ENCODE data around the gene RPRD1B.

The RPRD1B gene

DNA sequence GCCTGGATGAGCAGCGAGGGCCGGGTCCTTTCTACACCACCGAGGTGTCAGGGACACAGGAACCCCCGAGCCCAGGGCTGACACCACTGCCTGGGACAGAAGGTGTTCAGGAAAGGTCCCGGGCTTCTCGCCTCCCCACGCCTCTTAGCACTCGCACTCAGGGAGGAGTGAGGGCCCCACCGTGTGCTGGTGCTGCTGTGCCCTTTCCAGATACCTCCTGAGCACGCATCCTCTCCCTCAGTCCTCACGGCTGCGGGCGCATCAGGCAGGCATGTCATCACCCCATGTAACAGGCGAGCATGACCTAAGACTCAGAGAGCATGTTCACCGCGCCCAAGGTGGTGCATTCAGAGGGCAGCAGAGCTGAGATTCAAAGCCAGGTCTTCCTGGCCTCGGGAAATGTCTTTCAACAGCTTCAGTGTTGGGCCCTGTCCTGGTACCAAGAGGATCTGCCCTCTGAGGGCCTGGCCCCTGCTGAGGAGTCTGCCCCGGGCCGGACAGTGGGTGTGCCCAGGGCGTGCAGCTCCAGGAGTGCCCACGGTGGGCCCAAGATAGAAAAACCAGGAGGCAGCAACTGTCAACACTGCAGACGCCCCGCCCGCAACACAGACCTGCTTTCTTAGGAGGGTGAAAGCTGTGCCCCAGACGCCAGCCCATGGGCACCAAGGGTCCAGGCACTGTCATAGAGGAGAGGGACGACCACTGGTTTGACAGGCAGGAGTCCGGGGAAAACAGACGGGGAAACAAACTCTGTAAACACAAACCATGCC, 102.3 kb downstream of the RPRD1B start:
- DNase-seq, result no peak

DNA sequence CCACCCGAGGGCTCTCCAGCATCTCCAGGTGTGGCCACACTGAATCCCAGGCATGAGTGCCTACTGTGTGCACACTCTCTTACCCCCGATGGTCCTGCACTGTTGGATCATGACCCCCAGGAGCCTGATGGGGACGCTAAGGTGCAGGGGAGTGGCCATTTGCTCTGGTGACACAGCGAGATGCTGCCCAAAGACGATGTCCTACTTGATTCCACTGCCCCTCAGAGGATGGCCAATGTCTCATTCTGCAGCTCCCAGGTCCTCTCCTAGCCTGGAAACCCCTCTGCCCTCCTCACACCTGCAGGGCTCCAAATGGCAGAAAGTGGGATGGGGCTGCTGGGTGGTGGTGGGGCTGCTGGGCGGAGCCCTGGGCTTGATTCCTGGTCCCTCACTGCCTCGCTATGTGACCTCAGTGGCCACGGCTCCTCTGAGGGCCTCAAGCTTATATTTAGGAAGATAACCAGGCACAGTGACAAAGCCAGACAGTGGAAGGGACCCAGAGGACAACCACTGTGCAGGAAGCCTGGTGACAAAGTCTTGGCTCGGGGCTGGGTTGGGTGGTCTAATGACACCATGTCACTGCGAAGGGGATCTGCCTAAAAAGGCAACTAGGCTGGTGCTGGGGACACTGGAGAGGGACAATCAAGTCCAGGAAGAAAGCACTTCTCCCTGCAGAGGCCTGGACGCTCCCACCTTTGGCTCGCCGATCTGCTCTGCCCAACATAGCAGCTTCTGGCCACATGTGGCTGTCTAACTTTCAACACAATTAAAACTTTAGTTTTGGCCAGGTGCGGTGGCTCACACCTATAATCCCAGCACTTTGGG, 103.1 kb downstream of the RPRD1B start:
- DNase-seq, result no peak

DNA sequence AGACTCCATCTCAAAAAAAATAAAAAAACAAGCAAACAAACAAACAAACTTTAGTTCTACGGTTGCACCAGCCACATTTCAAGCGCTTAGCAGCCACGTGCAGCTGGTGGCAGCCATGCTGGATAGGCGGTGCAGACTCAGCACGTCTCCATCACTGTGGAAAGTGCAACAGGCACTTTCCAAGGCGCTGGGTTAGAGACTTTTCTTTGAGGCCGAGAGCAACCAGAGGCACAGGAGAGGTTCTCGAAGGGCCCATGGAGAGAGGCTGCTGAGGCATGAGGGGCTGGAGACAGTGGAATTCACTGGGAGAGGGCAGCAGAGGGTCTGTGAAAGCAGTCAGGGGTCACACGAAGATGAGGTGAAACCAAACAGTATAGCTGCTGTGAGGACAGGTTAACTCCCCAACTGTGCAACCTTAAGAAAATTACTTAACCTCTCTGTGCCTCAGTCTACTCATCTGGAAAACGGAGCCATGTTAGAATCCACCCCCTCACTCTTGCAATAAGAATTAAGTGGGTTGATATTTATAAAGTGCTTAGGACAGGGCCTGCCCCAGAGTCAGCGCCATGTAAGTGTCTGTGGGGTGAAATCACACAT, 104.0 kb downstream of the RPRD1B start:
- DNase-seq, result no peak

DNA sequence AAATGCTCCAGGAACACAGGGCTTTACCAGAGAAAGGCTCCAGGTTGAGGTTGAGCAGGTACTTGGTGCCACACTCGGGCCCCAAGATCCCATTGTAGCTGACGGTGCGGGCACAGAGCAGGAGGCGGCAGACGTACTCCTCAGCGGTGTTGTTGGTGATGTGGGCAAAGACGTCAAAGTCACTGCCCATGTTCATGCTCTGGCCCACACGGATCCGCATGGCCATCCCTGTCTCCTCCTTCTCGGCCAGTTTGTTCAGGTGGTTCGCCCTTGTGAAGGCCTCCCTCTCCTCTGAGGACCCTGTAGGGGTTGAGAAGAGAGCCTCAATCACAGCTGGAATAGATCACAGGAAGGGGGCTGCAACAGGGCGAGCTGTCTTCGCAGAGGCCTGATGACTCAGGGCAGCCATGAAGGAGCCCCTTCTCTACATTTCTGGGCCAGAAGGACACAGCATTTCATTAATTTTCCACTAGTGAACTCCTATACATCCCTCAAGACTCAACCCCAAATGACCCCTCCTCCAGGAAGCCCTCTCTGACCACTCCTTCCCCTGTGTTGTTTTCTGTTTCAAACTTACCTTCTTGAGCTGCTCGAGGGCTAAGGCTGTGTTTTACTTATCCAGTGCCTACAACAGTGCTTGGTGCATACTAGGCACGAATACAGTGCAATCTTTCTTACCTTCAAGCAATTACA, 104.7 kb downstream of the RPRD1B start:
- DNase-seq, result no peak

DNA sequence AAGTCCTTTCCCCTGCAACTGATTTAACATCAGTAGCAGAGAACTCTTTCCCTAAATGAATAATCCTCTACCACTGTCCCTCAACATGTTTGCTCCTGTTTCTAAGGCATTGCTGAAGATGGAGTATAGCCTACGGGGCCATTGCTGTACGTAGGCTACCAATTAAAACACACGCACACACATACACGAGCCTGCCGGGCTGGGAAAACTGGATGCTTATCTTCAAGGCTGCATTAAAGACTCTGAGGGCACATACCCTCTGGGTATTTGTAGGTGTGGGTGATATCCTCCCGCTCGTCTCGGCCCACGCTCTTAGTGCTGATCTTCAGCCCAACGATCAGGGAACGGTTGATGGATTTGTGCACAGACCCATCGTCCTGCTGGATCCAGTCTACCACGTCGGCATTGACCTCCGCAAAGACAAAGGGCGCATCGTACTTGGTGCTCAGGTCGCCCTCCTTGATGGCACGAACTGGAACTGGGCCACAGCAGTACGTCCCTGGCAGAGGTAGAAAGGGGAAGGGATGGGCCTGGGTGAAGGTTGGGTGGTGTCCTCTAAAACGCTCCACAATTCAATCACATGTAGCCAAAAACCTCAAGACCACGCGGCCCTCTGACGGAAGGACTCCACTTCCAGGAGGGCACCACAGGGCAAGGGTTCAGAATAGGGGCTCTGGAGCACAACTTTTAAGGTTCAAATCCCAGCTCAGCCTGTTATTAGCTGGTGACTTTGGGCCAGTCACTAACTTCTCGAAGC, 105.8 kb downstream of the RPRD1B start:
- DNase-seq, result no peak

DNA sequence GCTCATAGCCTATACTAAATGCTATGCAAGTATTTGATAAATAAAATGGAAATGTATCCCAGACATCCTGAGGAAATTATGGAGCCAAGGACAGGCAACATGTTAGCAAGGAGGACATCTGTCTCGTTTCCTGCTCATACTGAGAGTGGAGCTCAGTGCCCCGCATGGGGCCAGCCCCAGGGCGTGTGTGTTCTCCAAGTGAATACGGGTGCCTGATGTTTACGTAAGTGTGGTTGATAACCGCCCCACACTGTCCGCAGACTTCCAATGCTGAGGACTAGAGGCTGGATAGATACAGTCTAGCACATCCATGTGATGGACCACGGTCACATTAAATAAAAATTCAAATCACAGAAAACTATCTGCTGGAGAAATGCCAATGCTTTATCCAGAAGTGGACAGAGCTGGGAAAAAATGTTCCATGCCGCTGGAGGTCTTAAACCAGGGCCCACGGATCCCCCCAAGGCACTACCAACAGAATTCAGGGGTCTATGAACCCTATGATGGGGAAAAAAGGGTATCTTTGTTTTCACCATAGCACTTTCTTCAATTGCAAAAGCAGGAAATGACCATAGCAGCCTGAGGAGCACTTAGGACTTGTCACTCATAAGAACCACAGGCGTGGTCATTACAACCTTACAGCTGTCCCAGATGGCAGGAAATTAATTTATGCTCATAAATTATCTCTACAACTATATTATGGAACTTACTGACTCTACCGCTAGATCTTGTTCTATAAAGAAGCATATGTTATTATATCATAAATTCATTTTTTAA, 106.6 kb downstream of the RPRD1B start:
- DNase-seq, result no peak

DNA sequence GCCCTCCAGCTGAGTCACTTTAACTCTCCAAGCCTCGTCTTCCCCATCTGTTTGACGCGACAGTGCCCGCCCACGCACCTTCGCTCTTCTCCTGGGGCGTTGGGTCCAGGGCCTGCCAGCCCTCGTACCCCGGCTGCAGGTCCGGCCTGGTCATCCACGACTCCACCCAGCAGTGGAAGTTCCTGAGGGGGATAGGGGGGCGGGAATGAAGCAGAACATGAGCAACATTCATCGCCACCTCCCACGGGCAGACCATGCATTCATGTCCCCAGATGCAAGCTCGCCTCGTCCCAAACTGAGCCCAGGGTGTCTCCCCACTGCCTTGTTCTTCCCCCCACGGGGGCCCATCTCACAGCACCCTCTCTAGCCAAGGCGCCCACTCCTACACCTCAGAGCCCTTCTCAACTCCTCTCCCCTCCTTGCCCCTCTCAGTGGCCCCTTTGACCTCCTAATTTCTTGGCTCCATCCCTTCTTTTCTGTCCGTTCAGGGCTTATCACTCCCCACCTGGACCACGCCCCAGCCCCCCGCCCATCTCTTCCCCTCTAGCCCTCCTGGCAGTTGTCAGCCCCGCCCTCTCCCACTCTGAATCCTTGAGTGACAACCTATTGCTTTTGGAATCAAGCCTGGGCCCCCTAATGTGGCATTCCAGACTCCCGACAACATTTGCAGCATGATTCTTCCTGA, 107.8 kb downstream of the RPRD1B start:
- no peak for DNase-seq

Data from right kidney (tissue), 1 donor.